IMR-90 (cell line): ENCODE data around the gene ADGRA1. TPM values are rescaled to one million over a fixed set of nuclear protein-coding genes. Genes with fewer than 3 reads are reported as not detected.

ENCODE experiments used
- ATAC-seq: fragments of 200-7000 bp; cut with Tn5 transposase; 2 replicates; pipeline ENCODE4 v1.9.1; 2020; ENCODE audit warnings: low read depth, mild to moderate bottlenecking, moderate library complexity
- BruUV-seq: library from RNA; stranded (reverse); fragments of 400-500 nt; replicated peaks from 2 replicates; lab custom pipeline; 2021; lab: Mats Ljungman, UMichigan
- CTCF ChIA-PET: fragments of 300-600 bp; formaldehyde crosslinking; extraction: SDS; loops from one replicate; lab custom pipeline; 2021; ENCODE audit warnings: antibody characterized with exemption; lab: Yijun Ruan, JAX
- POLR2A ChIA-PET: fragments of 300-600 bp; sonication (Branson Sonifier 250); formaldehyde crosslinking; loops from one replicate; lab custom pipeline; 2022; ENCODE audit warnings: antibody characterized with exemption; ENCODE audit not compliant: unreplicated experiment; lab: Charles Lee
- DNase-seq: peaks from one replicate; pipeline ENCODE4 v3.0.0; 2013
- H2AFZ ChIP-seq: replicated peaks from 2 replicates; pipeline ENCODE3; 2013; ENCODE audit warnings: low read length, mild to moderate bottlenecking; ENCODE audit not compliant: poor library complexity
- H2AK5ac ChIP-seq: 2 replicates; pipeline ENCODE4 v1.6.1; 2013; ENCODE audit warnings: low read depth, low read length, inconsistent platforms
- H2AK9ac ChIP-seq: replicated peaks from 2 replicates; pipeline ENCODE3; 2013; ENCODE audit warnings: mild to moderate bottlenecking, low read depth, low read length, moderate library complexity; ENCODE audit not compliant: poor library complexity
- H2BK120ac ChIP-seq: 2 replicates; pipeline ENCODE4 v1.6.1; 2013; ENCODE audit warnings: low read depth, low read length, inconsistent platforms
- H2BK15ac ChIP-seq: 3 replicates; pipeline ENCODE4 v1.6.1; 2013; ENCODE audit warnings: low read depth, low read length, inconsistent platforms
- H2BK20ac ChIP-seq: 2 replicates; pipeline ENCODE4 v1.6.1; 2013; ENCODE audit warnings: low read depth, mild to moderate bottlenecking, inconsistent platforms, low read length, moderate library complexity
- H2BK5ac ChIP-seq: 2 replicates; pipeline ENCODE4 v1.6.1; 2013; ENCODE audit warnings: mild to moderate bottlenecking, low read depth, low read length, inconsistent platforms; ENCODE audit not compliant: poor library complexity, severe bottlenecking
- H3K14ac ChIP-seq: replicated peaks from 2 replicates; pipeline ENCODE4 v1.6.1; 2013; ENCODE audit warnings: low read depth, low read length, inconsistent platforms
- H3K18ac ChIP-seq: 2 replicates; pipeline ENCODE4 v1.6.1; 2013; ENCODE audit warnings: low read depth, low read length, control low read depth
- H3K23ac ChIP-seq: 2 replicates; pipeline ENCODE4 v1.6.1; 2013; ENCODE audit warnings: low read depth, low read length, inconsistent platforms
- H3K27ac ChIP-seq: 2 replicates; pipeline ENCODE4 v1.5.1; 2013; ENCODE audit warnings: mild to moderate bottlenecking, control low read depth, low read length; ENCODE audit not compliant: insufficient read depth
- H3K27me3 ChIP-seq: 2 replicates; pipeline ENCODE4 v1.6.1; 2013; ENCODE audit warnings: low read length; ENCODE audit not compliant: control insufficient read depth, insufficient read depth
- H3K36me3 ChIP-seq: 2 replicates; pipeline ENCODE4 v1.6.1; 2013; ENCODE audit warnings: low read length, mixed read lengths; ENCODE audit not compliant: control insufficient read depth, insufficient read depth
- H3K4ac ChIP-seq: 2 replicates; pipeline ENCODE4 v1.6.1; 2013; ENCODE audit warnings: low read depth, low read length, inconsistent platforms
- H3K4me1 ChIP-seq: 2 replicates; pipeline ENCODE4 v1.6.1; 2013; ENCODE audit warnings: low read length, mixed read lengths; ENCODE audit not compliant: control insufficient read depth, insufficient read depth
- H3K4me2 ChIP-seq: 2 replicates; pipeline ENCODE4 v1.6.1; 2013; ENCODE audit warnings: low read depth, mild to moderate bottlenecking, control low read depth, low read length, moderate library complexity
- H3K4me3 ChIP-seq: 2 replicates; pipeline ENCODE4 v1.5.1; 2013; ENCODE audit warnings: low read depth, mild to moderate bottlenecking, control low read depth, low read length, moderate library complexity; ENCODE audit not compliant: insufficient read depth
- H3K56ac ChIP-seq: 2 replicates; pipeline ENCODE4 v1.6.1; 2013; ENCODE audit warnings: low read length, inconsistent platforms; ENCODE audit not compliant: insufficient read depth; ENCODE audit errors: extremely low read depth
- H3K79me1 ChIP-seq, 2 experiments: 2 replicates each; pipeline ENCODE4 v1.6.1; 2013; ENCODE audit warnings: low read length in 2 of 2, inconsistent platforms in 1 of 2, low read depth in 1 of 2
- H3K9ac ChIP-seq: 2 replicates; pipeline ENCODE4 v1.6.1; 2013; ENCODE audit warnings: low read depth, low read length, control low read depth
- H3K9me1 ChIP-seq: 2 replicates; pipeline ENCODE4 v1.6.1; 2013; ENCODE audit warnings: low read length, inconsistent platforms; ENCODE audit not compliant: insufficient read depth
- H3K9me3 ChIP-seq: 2 replicates; pipeline ENCODE4 v1.6.1; 2013; ENCODE audit warnings: low read length; ENCODE audit not compliant: control insufficient read depth, insufficient read depth
- H4K20me1 ChIP-seq: 2 replicates; pipeline ENCODE4 v1.6.1; 2013; ENCODE audit warnings: low read length, inconsistent platforms; ENCODE audit not compliant: insufficient read depth
- H4K5ac ChIP-seq: 2 replicates; pipeline ENCODE4 v1.6.1; 2013; ENCODE audit warnings: mild to moderate bottlenecking, low read depth, low read length, control low read depth
- H4K8ac ChIP-seq, 2 experiments: 2 replicates each; pipeline ENCODE4 v1.6.1; 2013; ENCODE audit warnings: low read depth in 2 of 2, low read length in 2 of 2, control low read depth in 1 of 2, inconsistent platforms in 1 of 2
- H4K91ac ChIP-seq: 2 replicates; pipeline ENCODE4 v1.6.1; 2013; ENCODE audit warnings: low read depth, low read length, inconsistent platforms; ENCODE audit not compliant: insufficient read depth
- BHLHE40 ChIP-seq: fragments of 150-350 bp; IDR thresholded peaks from 2 replicates; pipeline ENCODE4 v1.6.1; 2016; ENCODE audit warnings: mild to moderate bottlenecking, low read depth, low read length
- CEBPB ChIP-seq: IDR thresholded peaks from 2 replicates; pipeline ENCODE4 v1.6.1; 2012; ENCODE audit warnings: low read depth, low read length, improper control_type of control experiment
- CHD1 ChIP-seq: IDR thresholded peaks from 2 replicates; pipeline ENCODE4 v1.6.1; 2012; ENCODE audit warnings: low read depth, low read length, improper control_type of control experiment
- FOS ChIP-seq: fragments of 150-350 bp; IDR thresholded peaks from 2 replicates; pipeline ENCODE4 v1.6.1; 2016; ENCODE audit warnings: low read depth, low read length
- MAFK ChIP-seq: IDR thresholded peaks from 2 replicates; pipeline ENCODE4 v1.6.1; 2012; ENCODE audit warnings: low read depth, low read length, improper control_type of control experiment
- MAZ ChIP-seq: IDR thresholded peaks from 2 replicates; pipeline ENCODE4 v1.6.1; 2012; ENCODE audit warnings: low read depth, mild to moderate bottlenecking, low read length, improper control_type of control experiment, moderate library complexity, borderline replicate concordance
- MXI1 ChIP-seq: IDR thresholded peaks from 2 replicates; pipeline ENCODE4 v1.6.1; 2012; ENCODE audit warnings: low read depth, mild to moderate bottlenecking, low read length, moderate library complexity, borderline replicate concordance
- NFE2L2 ChIP-seq: fragments of 150-350 bp; IDR thresholded peaks from 2 replicates; pipeline ENCODE4 v1.6.1; 2016; ENCODE audit warnings: low read depth, mild to moderate bottlenecking, low read length
- POLR2A ChIP-seq: IDR thresholded peaks from 2 replicates; pipeline ENCODE4 v1.6.1; 2012; ENCODE audit warnings: mild to moderate bottlenecking, low read depth, low read length
- RAD21 ChIP-seq: IDR thresholded peaks from 2 replicates; pipeline ENCODE4 v1.6.1; 2012; ENCODE audit warnings: low read length, improper control_type of control experiment
- RCOR1 ChIP-seq: IDR thresholded peaks from 2 replicates; pipeline ENCODE4 v1.6.1; 2012; ENCODE audit warnings: mild to moderate bottlenecking, low read length, improper control_type of control experiment; ENCODE audit not compliant: insufficient replicate concordance
- RFX5 ChIP-seq: IDR thresholded peaks from 2 replicates; pipeline ENCODE4 v1.8.0; 2012; ENCODE audit warnings: low read depth, mild to moderate bottlenecking, low read length, moderate library complexity
- SMC3 ChIP-seq: fragments of 150-350 bp; IDR thresholded peaks from 2 replicates; pipeline ENCODE4 v1.6.1; 2016; ENCODE audit warnings: low read depth, mild to moderate bottlenecking, antibody characterized with exemption, low read length, moderate library complexity
- WGBS, 2 experiments: methylation state at CpG; one replicate each; pipeline versions ENCODE4 v1.1.5 to v1.1.7; 2013; ENCODE audit warnings: missing lambda C conversion rate in 2 of 2; ENCODE audit not compliant: insufficient read length in 1 of 2; ENCODE audit errors: extremely low coverage in 2 of 2; 5-methylcytosine and 5-hydroxymethylcytosine counted together
- dilution Hi-C: fragments of 300-500 bp; cut with HindIII; formaldehyde crosslinking; loops from one replicate; pipeline ENCODE4 v1.14.3; 2018; ENCODE audit warnings: low sequenced_read_pairs; ENCODE audit not compliant: unreplicated experiment
- in situ Hi-C: fragments of 300-500 bp; cut with MboI; formaldehyde crosslinking; loops from 3 replicates; pipeline ENCODE4 v1.14.3; 2019; ENCODE audit warnings: low sequenced_read_pairs, inconsistent platforms, mixed read lengths
- intact Hi-C: fragments of 100-400 bp; cut with micrococcal nuclease; formaldehyde crosslinking; loops from 2 replicates; pipeline ENCODE4 v1.10.0; 2022
- polyA plus RNA-seq, 3 experiments: library from polyadenylated mRNA; depleted of rRNA; stranded (reverse); fragments of >200 nt; gene quantifications; 2 replicates each; pipeline ENCODE4 v1.2.3, GENCODE V29; 2012; ENCODE audit warnings: low replicate concordance in 1 of 3
- total RNA-seq: library from RNA; depleted of rRNA; stranded (reverse); fragments of >200 nt; gene quantifications from 2 replicates; pipeline ENCODE4 v1.2.3, GENCODE V29; 2012
- TF ChIP-seq, protein P1 (sequence below): fragments of 150-350 bp; IDR thresholded peaks from 2 replicates; pipeline ENCODE4 v1.6.1; 2016; ENCODE audit warnings: low read depth, mild to moderate bottlenecking, low read length, moderate library complexity, borderline replicate concordance
- TF ChIP-seq, protein P2 (sequence below): conservative IDR thresholded peaks from 2 replicates; pipeline ENCODE4 v1.5.1; 2012; ENCODE audit warnings: mild to moderate bottlenecking, low read depth, low read length, improper control_type of control experiment
- TF ChIP-seq, protein P3 (sequence below): fragments of 150-350 bp; IDR thresholded peaks from 2 replicates; pipeline ENCODE4 v1.6.1; 2017; ENCODE audit warnings: mild to moderate bottlenecking, antibody characterized with exemption, low read length, low read depth

The ADGRA1 gene
- total and polyA plus RNA-seq, 2 of the 4 experiments (the other 2 are of a cell fraction), result not detected

DNA sequence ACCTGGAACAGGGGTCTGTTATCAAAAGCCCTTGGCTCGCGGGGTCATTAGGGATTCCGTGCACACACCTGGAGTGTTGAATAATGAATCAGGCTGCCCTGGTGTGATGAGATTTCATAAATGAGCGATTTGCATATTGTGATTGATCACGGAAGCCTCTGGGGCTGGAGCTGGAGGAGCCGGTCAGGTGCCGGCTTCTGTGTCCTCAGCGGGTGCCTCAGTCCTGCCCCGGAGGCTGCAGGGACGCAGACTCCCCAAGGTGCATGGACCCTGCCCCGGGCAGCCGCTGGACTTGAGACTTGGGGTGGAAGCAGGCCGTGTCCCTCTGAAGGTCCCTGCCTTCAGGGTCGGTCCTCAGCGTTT lies 47.9 kb upstream of the ADGRA1 start:
- no peaks in the 10 kb centered on the region for H4K20me1 ChIP-seq
- H2BK20ac ChIP-seq, result no peak overlapping the region
- H4K5ac ChIP-seq, result no peak overlapping the region
- no peak overlapping the region for H3K56ac ChIP-seq
- intact Hi-C loops (no loop called here), in situ Hi-C loops (no loop called here), dilution Hi-C loops (no loop called here)
- TF ChIP-seq CHD1 (no peak), SMC3 (no peak), RFX5 (no peak), FOS (no peak), BHLHE40 (no peak), CEBPB (no peak), MAFK (no peak), MAZ (no peak), NFE2L2 (no peak), POLR2A (no peak), RAD21 (no peak), MXI1 (no peak), RCOR1 (no peak)
- TF ChIP-seq, protein P1, sequence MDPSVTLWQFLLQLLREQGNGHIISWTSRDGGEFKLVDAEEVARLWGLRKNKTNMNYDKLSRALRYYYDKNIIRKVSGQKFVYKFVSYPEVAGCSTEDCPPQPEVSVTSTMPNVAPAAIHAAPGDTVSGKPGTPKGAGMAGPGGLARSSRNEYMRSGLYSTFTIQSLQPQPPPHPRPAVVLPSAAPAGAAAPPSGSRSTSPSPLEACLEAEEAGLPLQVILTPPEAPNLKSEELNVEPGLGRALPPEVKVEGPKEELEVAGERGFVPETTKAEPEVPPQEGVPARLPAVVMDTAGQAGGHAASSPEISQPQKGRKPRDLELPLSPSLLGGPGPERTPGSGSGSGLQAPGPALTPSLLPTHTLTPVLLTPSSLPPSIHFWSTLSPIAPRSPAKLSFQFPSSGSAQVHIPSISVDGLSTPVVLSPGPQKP, result no peak
- TF ChIP-seq, protein P2, sequence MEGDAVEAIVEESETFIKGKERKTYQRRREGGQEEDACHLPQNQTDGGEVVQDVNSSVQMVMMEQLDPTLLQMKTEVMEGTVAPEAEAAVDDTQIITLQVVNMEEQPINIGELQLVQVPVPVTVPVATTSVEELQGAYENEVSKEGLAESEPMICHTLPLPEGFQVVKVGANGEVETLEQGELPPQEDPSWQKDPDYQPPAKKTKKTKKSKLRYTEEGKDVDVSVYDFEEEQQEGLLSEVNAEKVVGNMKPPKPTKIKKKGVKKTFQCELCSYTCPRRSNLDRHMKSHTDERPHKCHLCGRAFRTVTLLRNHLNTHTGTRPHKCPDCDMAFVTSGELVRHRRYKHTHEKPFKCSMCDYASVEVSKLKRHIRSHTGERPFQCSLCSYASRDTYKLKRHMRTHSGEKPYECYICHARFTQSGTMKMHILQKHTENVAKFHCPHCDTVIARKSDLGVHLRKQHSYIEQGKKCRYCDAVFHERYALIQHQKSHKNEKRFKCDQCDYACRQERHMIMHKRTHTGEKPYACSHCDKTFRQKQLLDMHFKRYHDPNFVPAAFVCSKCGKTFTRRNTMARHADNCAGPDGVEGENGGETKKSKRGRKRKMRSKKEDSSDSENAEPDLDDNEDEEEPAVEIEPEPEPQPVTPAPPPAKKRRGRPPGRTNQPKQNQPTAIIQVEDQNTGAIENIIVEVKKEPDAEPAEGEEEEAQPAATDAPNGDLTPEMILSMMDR, result no peak
- TF ChIP-seq, protein P3, sequence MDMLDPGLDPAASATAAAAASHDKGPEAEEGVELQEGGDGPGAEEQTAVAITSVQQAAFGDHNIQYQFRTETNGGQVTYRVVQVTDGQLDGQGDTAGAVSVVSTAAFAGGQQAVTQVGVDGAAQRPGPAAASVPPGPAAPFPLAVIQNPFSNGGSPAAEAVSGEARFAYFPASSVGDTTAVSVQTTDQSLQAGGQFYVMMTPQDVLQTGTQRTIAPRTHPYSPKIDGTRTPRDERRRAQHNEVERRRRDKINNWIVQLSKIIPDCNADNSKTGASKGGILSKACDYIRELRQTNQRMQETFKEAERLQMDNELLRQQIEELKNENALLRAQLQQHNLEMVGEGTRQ, result no peak
- ChIA-PET POLR2A (no interaction called here), CTCF (no interaction called here)
- peaks cover 23% of the 10 kb centered on the region for H3K27me3 ChIP-seq
- no peaks in the 10 kb centered on the region for H3K36me3 ChIP-seq
- no peaks in the 10 kb centered on the region for H3K9me3 ChIP-seq
- no peak overlapping the region for H3K27ac ChIP-seq
- H4K8ac ChIP-seq, result no peak overlapping the region
- ATAC-seq, result no peak
- no TSS peak for BruUV-seq
- H3K9me1 ChIP-seq, result no peaks in the 10 kb centered on the region
- no peak overlapping the region for H3K23ac ChIP-seq
- no peak overlapping the region for H3K9ac ChIP-seq
- H2BK15ac ChIP-seq, result no peak overlapping the region
- H2AK9ac ChIP-seq, result no peak overlapping the region
- no peak overlapping the region for H2BK120ac ChIP-seq
- no peak overlapping the region for H3K4ac ChIP-seq
- no peaks in the 10 kb centered on the region for H3K79me1 ChIP-seq
- no peak overlapping the region for H3K4me3 ChIP-seq
- H3K4me2 ChIP-seq, result no peak overlapping the region
- no peak overlapping the region for H3K14ac ChIP-seq
- no peak for DNase-seq
- H3K18ac ChIP-seq, result no peak overlapping the region
- no peak overlapping the region for H2AK5ac ChIP-seq
- H2BK5ac ChIP-seq, result no peak overlapping the region
- 47% methylated on average over 12 of the region's 15 CpGs; no CpG with 5 or more reads in 1 of the 2 experiments for WGBS, 2 experiments
- H2AFZ ChIP-seq, result no peak overlapping the region
- no peak overlapping the region for H4K91ac ChIP-seq
- H3K4me1 ChIP-seq, result no peaks in the 10 kb centered on the region
